Stimulated activated CD4-positive, alpha-beta T cell treated with anti-CD3 and anti-CD28 coated beads, TNF-alpha, amount 100 ng/mL, for 24 hours (primary cell): ENCODE results near the gene PWP2.
A peak's percentile ranks its signal among the peaks of the same experiment; 100 is the strongest.

Source experiments
- DNase-seq, 3 experiments: peaks; one replicate each; pipeline ENCODE4 v3.0.0-alpha.2; 2020; ENCODE audit warnings: low read depth in 3 of 3

PWP2 gene

GRCh38 chr21:44107026-44107501 lies at the start of gene PWP2:
Gene PWP2, plus strand, starts transcription at chr21:44107399. Its CDS starts 18 bp downstream, at chr21:44107417.
- peak in 1 of 3 experiments; percentile 44 for DNase-seq

DNA sequence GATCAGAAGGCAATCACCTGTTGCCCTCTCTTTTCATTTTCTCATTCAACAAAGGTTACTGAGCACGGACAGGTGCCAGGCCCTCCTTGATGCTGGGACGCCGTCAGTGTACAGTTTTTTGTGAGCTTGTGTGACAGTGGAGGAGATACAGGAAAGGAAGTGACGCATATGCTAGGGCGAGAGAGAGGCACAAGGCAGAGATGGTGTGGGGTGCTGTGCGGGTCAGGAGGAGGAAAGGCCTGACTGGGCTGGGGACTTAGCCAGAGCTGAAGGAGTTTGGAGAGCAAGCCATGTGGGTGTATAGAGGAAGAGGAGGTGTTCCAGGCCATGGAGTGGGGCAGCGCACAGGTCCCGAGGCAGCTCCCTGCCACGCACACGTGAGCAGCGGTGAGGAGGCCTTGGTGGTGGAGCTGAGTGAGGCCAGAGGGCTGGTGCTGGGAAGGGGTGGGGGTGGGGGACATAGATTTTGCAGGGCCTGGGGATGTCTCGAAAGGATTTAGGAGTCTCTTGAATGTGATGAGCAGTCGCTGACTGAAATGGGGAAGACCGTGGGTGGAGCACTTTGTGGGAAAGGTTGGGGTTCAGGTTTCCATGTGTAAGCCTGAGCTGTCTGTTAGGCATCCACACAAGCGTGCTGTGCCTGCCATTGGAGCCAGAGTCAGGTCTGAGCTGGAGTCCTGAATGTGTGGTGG lies 49.1 kb upstream of the PWP2 start:
- DNase-seq, result peak in 1 of 3 experiments; percentile 63

DNA sequence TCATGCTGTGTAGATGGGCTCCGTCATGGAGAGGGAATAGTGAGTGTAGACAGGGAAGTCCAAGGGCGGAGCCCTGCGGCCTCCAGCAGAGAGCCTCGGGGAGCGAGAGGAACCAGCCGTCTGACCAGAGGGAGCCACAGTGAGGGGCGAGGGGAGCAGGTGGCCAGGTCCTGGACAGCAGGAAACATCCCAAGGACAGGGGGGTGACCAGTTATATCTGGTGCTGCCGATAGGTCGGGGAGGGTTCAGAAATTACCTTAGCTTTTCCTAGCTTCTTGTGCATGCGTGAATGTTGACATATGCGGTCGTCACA lies 48.6 kb upstream of the PWP2 start:
- no peak for DNase-seq

GRCh38 chr21:44058981-44059380 lies 48.2 kb upstream of the PWP2 start:
- no peak for DNase-seq

- DNase-seq, result no peak
Observed at GRCh38 chr21:44059710-44060109, 47.5 kb upstream of the PWP2 start.

- no peak for DNase-seq
Observed at GRCh38 chr21:44062380-44062779, 44.8 kb upstream of the PWP2 start.

- DNase-seq, result no peak
Observed at GRCh38 chr21:44063151-44063912, 43.9 kb upstream of the PWP2 start.

DNA sequence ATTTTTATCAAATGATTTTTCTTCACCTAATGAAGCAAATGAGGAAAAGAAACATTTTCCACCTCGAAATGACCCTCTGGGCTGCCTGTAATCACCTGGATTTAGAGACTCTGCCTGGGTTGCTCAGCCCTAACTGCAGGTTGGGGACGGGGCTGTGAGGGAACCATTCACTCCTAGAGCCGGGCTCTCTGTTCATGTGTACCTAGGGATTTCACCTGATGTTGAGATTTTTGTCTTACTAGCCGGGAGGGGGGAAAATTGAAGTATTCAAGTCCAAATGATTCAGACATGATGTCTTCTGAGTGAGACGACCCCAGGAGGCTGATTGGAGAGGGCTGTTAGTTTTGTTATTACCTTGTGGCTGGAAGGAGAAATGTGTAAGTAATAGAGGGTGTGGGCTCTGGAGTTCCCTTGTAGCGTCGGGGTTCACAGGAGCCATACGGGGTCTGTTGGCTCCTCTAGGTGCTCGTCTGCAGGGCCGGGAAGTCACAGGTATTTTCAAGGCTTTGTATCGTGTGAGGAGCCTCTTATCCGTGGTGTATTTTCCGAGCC lies 42.3 kb upstream of the PWP2 start:
- no peak for DNase-seq

DNA sequence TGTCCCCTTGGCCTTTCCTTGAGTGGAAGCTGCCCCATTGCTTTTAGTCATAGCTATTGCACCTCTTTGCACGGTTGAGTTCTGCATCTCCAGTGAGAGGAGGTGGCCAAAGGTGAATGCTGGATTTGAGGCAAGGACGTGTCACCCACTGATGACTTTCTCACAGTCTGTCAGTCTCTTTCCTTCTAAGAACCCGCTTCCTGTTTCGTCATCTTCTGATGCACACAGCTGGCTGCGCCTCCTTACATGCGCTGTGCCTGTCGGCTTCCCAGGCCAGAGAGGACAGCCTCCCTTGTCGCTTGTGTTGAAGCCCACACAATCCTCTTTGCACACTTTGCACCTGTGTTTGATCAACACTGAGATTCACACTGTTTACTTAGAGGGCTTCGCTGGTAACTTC lies 41.8 kb upstream of the PWP2 start:
- DNase-seq, result peak; percentile 58 to 67 (median 62)

DNA sequence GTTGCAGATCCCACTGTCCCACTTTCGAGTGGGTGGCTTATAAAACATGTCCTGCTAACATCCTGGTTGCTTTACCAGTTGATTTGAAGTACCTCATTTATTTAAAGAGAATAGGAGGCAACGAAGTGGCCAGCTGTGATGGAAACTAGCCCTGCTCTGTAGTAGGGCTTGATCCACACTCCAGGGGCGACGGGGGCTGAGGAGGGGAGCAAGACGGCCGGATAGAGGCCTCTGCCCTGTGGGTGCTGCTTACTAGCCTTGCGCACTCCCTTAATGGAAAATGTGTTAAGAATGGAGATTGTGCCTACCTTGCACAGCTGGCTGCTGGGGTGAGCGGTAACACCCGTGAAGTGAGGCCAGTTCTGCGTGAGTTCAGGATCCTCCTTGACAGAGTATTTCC lies 41.1 kb upstream of the PWP2 start:
- DNase-seq, result no peak

GRCh38 chr21:44067011-44067839 lies 40.0 kb upstream of the PWP2 start:
- no peak for DNase-seq

- no peak for DNase-seq
Observed at GRCh38 chr21:44070391-44070790, 36.8 kb upstream of the PWP2 start.

DNA sequence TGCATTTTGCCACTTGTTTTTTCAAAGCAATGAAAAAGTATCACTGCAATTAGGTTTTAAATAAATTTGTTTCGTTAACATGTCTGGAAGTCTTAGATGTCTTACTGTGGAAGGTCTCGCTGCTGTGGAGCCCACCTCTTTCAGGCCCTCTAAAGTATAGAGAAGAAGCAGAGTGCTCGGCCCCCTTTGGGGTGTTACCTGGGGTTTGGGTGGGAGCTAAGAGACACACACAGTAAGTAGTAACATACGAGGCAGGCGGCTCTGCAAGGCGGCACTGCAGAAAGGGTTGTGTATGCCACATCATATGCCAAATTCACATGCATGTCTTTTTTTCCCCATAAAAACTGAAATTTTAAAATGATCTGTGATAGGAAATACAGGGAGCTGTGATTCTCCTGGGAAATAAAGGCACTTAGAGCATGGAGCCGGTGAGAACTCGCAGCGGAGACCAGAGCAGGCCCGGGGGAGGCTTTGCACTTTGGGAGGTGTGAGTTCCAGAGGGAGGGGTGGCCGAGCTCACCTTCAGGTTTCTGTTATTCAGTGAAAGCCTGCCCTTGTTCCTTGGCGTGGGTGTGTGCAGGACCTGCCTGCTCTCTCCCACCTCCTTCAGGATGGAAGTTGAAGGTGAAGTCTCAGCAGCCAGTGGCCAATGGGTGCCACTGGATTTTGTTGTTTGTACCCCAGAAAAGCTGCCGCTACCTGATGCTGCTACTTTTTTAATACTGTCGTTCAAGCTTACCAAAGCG lies 35.7 kb upstream of the PWP2 start:
- no peak for DNase-seq

DNA sequence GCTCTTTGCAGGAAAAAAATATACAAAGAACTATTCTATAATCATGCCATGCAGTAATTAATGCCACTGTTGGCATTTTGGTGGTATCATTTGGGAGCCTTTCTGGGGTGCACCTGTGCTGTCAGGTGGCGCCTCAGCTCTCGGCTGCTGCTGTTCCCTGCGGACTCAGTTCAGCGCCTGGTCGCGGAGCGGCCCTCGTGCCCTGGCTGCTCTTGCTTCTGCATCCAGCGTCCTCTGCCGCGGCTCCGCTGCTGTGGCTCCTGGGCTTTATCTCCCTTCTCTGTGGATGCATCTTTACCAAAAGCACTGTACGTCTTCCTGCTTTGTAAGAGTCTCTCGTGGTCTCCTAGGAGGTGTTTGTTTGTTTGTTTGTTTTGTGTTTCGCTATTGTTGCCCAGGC lies 35.1 kb upstream of the PWP2 start:
- DNase-seq, result no peak

DNA sequence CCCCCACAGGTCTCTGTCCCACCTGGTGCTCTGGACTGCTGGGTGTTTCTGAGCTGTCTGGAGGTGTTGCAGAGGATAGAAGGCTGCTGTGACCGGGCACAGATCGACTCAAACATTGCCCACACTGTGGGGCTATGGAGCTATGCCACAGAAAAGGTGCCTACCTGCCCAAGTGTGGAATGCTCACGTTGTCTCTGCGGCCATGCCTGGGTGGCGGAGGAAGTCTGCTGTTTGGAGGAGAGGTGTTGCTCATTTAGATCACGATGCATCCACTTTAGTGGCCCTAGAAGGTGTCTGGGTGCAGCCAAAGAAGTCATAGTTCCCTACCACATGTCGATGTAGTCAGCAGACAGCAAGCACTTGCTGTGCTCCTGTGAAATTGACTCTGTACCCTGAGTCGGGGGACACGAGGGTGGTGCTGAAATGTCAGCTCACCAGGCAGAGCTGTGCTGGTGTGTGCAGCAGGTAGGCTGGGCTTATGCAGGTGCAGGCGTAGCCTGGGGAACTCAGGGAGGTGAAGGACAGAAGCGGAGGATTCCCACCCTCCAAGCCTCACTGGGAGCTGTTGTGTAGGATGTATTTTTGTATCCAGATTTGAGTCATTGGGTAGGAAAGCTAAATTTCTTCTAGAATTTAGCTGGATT lies 32.8 kb upstream of the PWP2 start:
- DNase-seq, result no peak

DNA sequence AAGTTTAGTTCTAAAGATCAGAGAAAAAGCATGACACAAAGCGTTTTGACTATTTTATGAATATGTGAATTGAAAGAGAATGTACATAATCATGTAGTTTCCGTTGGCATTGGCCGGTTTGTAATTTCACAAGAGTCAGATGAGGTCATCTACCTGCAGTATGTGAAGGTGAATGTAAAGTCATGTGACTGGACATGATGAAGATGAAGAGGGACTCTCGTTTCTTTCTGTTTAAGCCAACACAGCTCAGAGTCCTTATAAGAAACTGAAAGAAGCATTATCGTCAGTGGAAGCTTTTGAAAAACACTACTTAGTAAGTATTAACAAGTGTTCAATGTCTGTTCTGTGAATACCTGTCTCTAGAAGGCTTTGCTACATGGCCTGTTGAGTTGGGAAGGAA lies 30.9 kb upstream of the PWP2 start:
- DNase-seq, result no peak

DNA sequence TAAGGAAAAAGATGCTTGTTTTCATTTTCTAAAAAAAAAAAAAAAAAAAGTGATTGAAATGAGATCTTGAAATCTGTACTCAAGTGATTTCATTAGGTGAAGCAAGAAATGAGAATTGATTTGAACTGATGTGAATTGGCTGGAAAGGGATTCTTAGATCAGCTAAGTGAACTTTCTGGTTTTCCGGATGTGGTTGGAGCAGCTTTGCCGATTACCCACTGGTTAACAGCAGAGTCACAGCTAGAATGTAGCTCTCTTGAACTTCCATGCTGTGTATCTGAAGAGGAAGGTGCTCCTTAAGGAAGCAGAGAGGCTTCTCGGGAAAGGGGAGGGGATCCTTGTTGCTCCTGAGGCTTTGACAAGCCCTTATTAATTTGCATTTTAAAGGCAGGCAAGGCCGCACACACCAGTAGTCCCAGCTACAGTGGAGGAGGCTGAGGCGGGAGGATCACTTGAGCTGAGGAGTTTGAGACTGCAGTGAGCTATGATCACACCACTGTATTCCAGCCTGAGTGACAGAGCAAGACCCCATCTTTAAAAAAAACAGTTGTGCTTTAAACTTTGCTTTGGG lies 28.7 kb upstream of the PWP2 start:
- DNase-seq, result no peak

- DNase-seq, result no peak
Observed at GRCh38 chr21:44079446-44079845, 27.8 kb upstream of the PWP2 start.

DNA sequence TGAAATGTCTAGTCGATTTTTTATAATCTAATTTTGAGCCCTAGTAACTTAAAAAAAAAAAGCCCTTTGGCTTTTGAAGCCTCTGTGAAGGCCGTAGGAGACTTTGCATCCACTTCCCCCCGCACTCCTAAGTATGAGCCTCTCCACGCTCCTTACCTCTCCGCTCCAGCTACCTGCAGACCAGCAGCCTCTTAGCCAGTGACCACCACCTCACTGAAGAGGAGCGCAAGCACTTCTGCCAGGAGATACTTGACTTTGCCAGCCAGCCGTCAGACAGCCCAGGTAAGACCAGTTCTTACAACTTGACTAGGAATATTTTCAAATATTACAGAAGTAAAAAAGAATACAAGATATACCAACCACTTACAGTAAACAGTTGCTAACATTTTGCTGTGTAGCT lies 27.4 kb upstream of the PWP2 start:
- DNase-seq, result no peak

DNA sequence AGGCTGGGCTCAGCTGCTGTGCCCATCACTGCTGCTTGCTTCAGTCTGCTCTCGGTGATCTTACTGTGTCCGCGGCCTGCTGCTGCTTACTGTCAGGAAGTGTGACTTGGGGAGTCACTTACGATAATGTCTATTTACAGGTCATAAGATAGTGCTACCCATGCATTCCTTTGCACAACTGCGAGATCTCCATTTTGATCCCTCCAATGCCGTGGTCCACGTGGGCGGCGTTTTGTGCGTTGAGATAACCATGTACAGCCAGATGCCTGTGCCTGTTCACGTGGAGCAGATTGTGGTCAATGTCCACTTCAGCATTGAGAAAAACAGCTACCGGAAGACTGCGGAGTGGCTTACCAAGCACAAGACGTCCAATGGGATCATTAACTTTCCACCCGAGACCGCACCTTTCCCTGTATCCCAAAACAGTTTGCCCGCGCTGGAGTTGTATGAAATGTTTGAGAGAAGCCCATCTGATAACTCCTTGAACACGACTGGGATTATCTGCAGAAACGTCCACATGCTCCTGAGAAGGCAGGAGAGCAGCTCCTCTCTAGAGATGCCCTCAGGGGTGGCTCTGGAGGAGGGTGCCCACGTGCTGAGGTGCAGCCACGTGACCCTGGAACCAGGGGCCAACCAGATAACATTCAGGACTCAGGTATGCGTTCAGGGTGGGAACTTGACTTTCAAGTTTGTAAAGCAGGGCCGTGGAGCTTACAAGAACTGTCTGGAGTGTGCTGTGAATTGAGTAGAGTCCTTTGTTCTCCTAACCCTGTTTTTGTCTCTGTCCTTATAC lies 24.4 kb upstream of the PWP2 start:
- no peak for DNase-seq
